Measurements from ENCODE around the gene C1orf159. TPM values are rescaled to one million over a fixed set of nuclear protein-coding genes. Genes with fewer than 3 reads are reported as not detected.
"Not testable (repeated sequence)": the region's sequence is repeated elsewhere in the genome, so short reads cannot be mapped to it uniquely, and the experiment has no call there.

The C1orf159 gene
- total RNA-seq, 1 donor from 2014 or later, result 8.2 TPM

GRCh38 chr1:1080122-1080757 is 35.6 kb downstream of the C1orf159 start:
- no peak for FAIRE-seq
- no peaks in the 10 kb centered on the region for H3K27me3 ChIP-seq (ENCODE audit: control insufficient read depth, insufficient read depth, low read length)
- no peaks in the 10 kb centered on the region for H3K36me3 ChIP-seq (ENCODE audit: control insufficient read depth, insufficient read depth, low read length)
- DNase-seq (ENCODE audit: low read depth), result peak; percentile 20
- H3K4me3 ChIP-seq (ENCODE audit: low read depth, low read length), result peak overlapping the region; percentile 25
- no peak for TF ChIP-seq CTCF (IDR thresholded peaks at IDR 0.05; ENCODE audit: insufficient read depth, low read length, severe bottlenecking)

- no peaks in the 10 kb centered on the region for H3K36me3 ChIP-seq (ENCODE audit: control insufficient read depth, insufficient read depth, low read length)
- no peaks in the 10 kb centered on the region for H3K27me3 ChIP-seq (ENCODE audit: control insufficient read depth, insufficient read depth, low read length)
- DNase-seq (ENCODE audit: low read depth) (peak; percentile 78), FAIRE-seq (no peak)
- H3K4me3 ChIP-seq (ENCODE audit: low read depth, low read length), result peak overlapping the region; percentile 25
- TF ChIP-seq CTCF (IDR thresholded peaks at IDR 0.05; ENCODE audit: insufficient read depth, low read length, severe bottlenecking), result no peak
Measured at GRCh38 chr1:1079408-1080121, 36.3 kb downstream of the C1orf159 start.

- not testable (repeated sequence) for FAIRE-seq; DNase-seq (ENCODE audit: low read depth); H3K4me3 ChIP-seq (ENCODE audit: low read depth, low read length); H3K27me3 ChIP-seq (ENCODE audit: control insufficient read depth, insufficient read depth, low read length); H3K36me3 ChIP-seq (ENCODE audit: control insufficient read depth, insufficient read depth, low read length)
Measured at GRCh38 chr1:1077396-1077795, 38.5 kb downstream of the C1orf159 start.

GRCh38 chr1:1075148-1075935 is 40.5 kb downstream of the C1orf159 start:
- DNase-seq (ENCODE audit: low read depth) (no peak), FAIRE-seq (no peak)
- no peaks in the 10 kb centered on the region for H3K36me3 ChIP-seq (ENCODE audit: control insufficient read depth, insufficient read depth, low read length)
- no peak overlapping the region for H3K4me3 ChIP-seq (ENCODE audit: low read depth, low read length)
- no peak for TF ChIP-seq CTCF (IDR thresholded peaks at IDR 0.05; ENCODE audit: insufficient read depth, low read length, severe bottlenecking)
- no peaks in the 10 kb centered on the region for H3K27me3 ChIP-seq (ENCODE audit: control insufficient read depth, insufficient read depth, low read length)

- H3K27me3 ChIP-seq (ENCODE audit: control insufficient read depth, insufficient read depth, low read length), result no peaks in the 10 kb centered on the region
- no peak overlapping the region for H3K4me3 ChIP-seq (ENCODE audit: low read depth, low read length)
- FAIRE-seq, result peak; percentile 83
Measured at GRCh38 chr1:1074631-1075147, 41.2 kb downstream of the C1orf159 start.

More at GRCh38 chr1:1074631-1075147, 41.2 kb downstream of the C1orf159 start:
- DNase-seq (ENCODE audit: low read depth), result no peak
- no peaks in the 10 kb centered on the region for H3K36me3 ChIP-seq (ENCODE audit: control insufficient read depth, insufficient read depth, low read length)
- TF ChIP-seq CTCF (IDR thresholded peaks at IDR 0.05; ENCODE audit: insufficient read depth, low read length, severe bottlenecking), result no peak

Data from bronchial epithelial cell (primary cell).